Measurements from ENCODE around the gene VGLL4.

GRCh38 chr3:11632966-11633365 lies 10.7 kb downstream of the VGLL4 start:
- TF ChIP-seq EP300 (IDR thresholded peaks at IDR 0.05; ENCODE audit: borderline replicate concordance) (no peak), REST (IDR thresholded peaks at IDR 0.05; ENCODE audit: low read depth) (no peak), ZBTB7A (IDR thresholded peaks at IDR 0.05; ENCODE audit: low read depth) (no peak)

Data from Ishikawa (cell line).